Right renal cortex interstitium (tissue), 3 donors: ENCODE data around the gene PYCARD. TPM values are rescaled to one million over a fixed set of nuclear protein-coding genes. Genes with fewer than 3 reads are reported as not detected.

Experiments
- DNase-seq, 3 donors: peaks; one replicate each; pipeline ENCODE4 v3.0.0-alpha.2; 2013; ENCODE audit warnings: low read depth in 3 of 3, low spot score in 2 of 3
- polyA plus RNA-seq, 3 donors: library from polyadenylated mRNA; unstranded; fragments of 120-200 nt; gene quantifications; one replicate each; pipeline ENCODE4 v1.2.1, GENCODE V29; 2013; ENCODE audit not compliant: insufficient read length in 3 of 3

The PYCARD gene
- polyA plus RNA-seq, 3 donors: 8.1 to 10.7 (median 9.4) TPM

- no peak for DNase-seq
Measured at GRCh38 chr16:31168848-31169247, 33.7 kb downstream of the PYCARD start.

DNA sequence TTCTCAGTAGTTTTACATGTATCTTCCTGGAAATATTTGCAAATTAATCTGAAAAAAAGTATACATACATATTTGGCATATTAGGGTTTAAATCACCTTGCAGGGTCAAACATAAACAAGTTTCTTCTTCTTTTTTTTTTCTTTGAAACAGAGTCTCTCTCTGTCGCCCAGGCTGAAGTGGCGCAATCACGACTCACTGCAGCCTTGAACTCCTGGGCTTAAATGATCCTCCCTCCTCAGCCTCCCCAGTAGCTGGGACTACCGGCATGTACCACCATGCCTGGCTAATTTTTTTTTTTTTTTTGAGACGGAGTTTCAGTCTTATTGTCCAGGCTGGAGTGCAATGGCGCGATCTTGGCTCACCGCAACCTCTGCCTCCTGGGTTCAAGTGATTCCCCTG is 35.2 kb downstream of the PYCARD start:
- DNase-seq: no peak

DNA sequence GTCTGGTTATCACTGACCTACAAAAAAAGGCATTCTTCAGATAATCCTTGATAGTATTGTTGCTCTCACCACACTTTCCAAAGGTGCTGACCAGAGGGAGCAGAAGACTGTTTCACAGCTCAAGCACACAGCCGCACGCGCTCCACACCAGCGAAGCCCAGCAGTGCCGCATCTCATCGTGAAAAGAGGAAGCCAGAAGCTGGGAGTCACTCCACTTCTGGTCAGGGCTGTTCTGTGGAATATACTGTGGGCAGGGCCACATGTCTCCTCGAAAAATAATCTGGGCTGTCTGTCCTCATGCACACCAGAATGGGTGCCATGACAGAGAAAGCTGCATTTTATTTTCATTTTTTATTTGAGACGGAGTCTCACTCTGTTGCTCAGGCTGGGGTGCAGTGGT is 45.4 kb downstream of the PYCARD start:
- no peak for DNase-seq

Other genes starting within 250 kb of the PYCARD start
- 10 to 100 TPM; 13.0 to 14.4 (median 13.2) TPM for gene SETD1A, start 245.0 kb downstream of the PYCARD start, polyA plus RNA-seq
- gene HSD3B7, start 217.6 kb downstream of the PYCARD start, polyA plus RNA-seq: 1 to 10 TPM; 7.3 to 8.9 (median 8.3) TPM
- gene STX1B, start 192.1 kb downstream of the PYCARD start, polyA plus RNA-seq: 1 to 10 TPM in 2 of 3 donors, under 1 TPM in 1; 0.89 to 1.3 (median 1.0) TPM
- gene STX4, start 169.2 kb downstream of the PYCARD start, polyA plus RNA-seq: 10 to 100 TPM; 33.9 to 36.1 (median 34.4) TPM
- 1 to 10 TPM; 3.2 to 4.1 (median 3.7) TPM for gene ZNF668, start 128.5 kb downstream of the PYCARD start, polyA plus RNA-seq
- 10 to 100 TPM; 10.8 to 11.9 (median 11.7) TPM for gene ZNF646, start 128.3 kb downstream of the PYCARD start, polyA plus RNA-seq
- under 1 TPM; 0.44 to 0.82 (median 0.60) TPM for gene PRSS53, start 113.8 kb downstream of the PYCARD start, polyA plus RNA-seq
- gene VKORC1, start 108.0 kb downstream of the PYCARD start, polyA plus RNA-seq: 10 to 100 TPM; 65.6 to 75.1 (median 75.1) TPM
- gene BCKDK, start 94.4 kb downstream of the PYCARD start, polyA plus RNA-seq: 10 to 100 TPM; 32.4 to 37.6 (median 35.1) TPM
- gene KAT8, start 85.1 kb downstream of the PYCARD start, polyA plus RNA-seq: 10 to 100 TPM; 57.7 to 66.8 (median 58.0) TPM
- 10 to 100 TPM; 48.9 to 59.4 (median 52.4) TPM for gene PRSS8, start 67.0 kb downstream of the PYCARD start, polyA plus RNA-seq
- gene PRSS36, start 52.7 kb downstream of the PYCARD start, polyA plus RNA-seq: 1 to 10 TPM in 2 of 3 donors, under 1 TPM in 1; 0.78 to 1.4 (median 1.2) TPM
- 100 to 1,000 TPM; 627 to 720 (median 667) TPM for gene FUS, start 22.6 kb downstream of the PYCARD start, polyA plus RNA-seq
- under 1 TPM; 0.06 to 0.07 (median 0.06) TPM for gene TRIM72, start 11.4 kb upstream of the PYCARD start, polyA plus RNA-seq
- gene PYDC1, start 14.4 kb upstream of the PYCARD start, polyA plus RNA-seq: not detected
- 1 to 10 TPM; 1.5 to 2.0 (median 1.9) TPM for gene ITGAM, start 57.2 kb upstream of the PYCARD start, polyA plus RNA-seq
- under 1 TPM; 0.53 to 0.69 (median 0.57) TPM for gene ITGAX, start 152.4 kb upstream of the PYCARD start, polyA plus RNA-seq
- gene ITGAD, start 190.6 kb upstream of the PYCARD start, polyA plus RNA-seq: under 1 TPM; 0.21 to 0.39 (median 0.23) TPM
- gene COX6A2, start 225.6 kb upstream of the PYCARD start, polyA plus RNA-seq: under 1 TPM; 0.55 to 0.92 (median 0.86) TPM
- 1 to 10 TPM; 2.4 to 2.9 (median 2.4) TPM for gene ZNF843, start 240.0 kb upstream of the PYCARD start, polyA plus RNA-seq